ENCODE measurements around the gene ROBO3. TPM values are rescaled to one million over a fixed set of nuclear protein-coding genes. Genes with fewer than 3 reads are reported as not detected.

Gene ROBO3
- total RNA-seq, 6 experiments from 2014 or later = 0.80 to 3.6 (median 1.8) TPM

DNA sequence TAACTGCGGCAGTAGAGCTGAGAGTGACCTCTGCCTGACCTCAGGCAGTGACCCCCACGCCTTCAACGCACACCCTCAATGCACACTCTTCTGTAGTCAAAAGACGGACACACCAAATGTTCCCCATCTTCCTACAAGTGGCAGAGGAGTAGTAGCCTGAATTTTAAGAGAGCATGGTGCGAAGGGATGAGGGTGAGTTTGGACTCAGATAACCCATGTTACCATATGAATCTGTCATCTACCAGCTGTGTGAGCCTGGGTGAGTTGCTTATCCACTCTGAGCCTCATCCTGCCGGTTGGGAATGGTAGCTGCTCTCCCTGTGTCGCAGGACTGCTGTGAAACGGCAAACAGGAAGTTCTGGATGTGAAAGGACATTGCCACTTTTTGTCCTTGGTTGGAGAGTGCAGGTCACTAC is 20.6 kb upstream of the ROBO3 start:
- no peak overlapping the region for H3K4me3 ChIP-seq
- peaks cover 0 to 3% (median under 1%) of the 10 kb centered on the region in 4 donors for H3K4me1 ChIP-seq
- H3K9me3 ChIP-seq = no peaks in the 10 kb centered on the region
- ATAC-seq (no peak), DNase-seq (no peak)
- no peaks in the 10 kb centered on the region for H3K36me3 ChIP-seq
- TF ChIP-seq POLR2A (IDR thresholded peaks at IDR 0.05) (no peak), CTCF (IDR thresholded peaks at IDR 0.05) (no peak)
- peaks cover 6 to 18% of the 10 kb centered on the region in 2 donors for H3K27me3 ChIP-seq
- intact Hi-C loops (cut with DNase I) = loop anchor here in 1 of 2 donors (10.0 kb wide), 1 partner anchor 190 kb away; no protein-coding TSS in a partner anchor
- WGBS (ENCODE audit: insufficient coverage, low coverage, low lambda C conversion rate, missing lambda C conversion rate) = 10% methylated on average over 6 of the region's 8 CpGs
- no peak overlapping the region for H3K27ac ChIP-seq

DNA sequence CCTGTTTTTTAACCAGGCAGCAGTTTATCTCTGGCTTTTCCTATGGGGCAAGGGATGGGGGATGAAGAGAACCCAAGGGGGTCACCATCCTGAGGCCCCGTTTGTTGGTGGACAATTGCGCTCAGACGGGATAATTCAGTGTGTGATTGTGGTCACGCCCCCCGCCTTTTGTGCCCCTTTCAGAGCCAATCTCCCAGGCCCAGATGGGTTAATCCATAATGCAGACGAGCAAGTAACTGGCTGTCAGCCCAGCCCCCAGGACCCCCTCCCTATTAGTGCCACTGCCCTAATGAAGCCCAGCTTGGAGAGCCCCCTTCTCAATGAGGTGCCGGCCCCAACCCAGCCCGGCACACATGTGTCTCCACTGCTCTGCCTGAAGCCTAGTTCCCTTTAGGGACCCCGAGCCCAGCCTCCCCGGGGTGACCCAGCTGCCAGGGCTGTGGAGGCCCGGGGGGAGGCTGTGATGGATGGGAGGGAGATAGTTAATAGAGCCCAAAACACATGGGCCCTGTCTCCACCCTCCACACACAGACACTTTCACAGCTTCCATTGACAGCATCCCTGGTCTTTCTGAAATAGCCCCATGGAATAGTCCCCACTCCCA is 19.1 kb upstream of the ROBO3 start:
- H3K4me3 ChIP-seq = no peak overlapping the region
- peaks cover 2 to 12% of the 10 kb centered on the region in 2 donors for H3K27me3 ChIP-seq
- TF ChIP-seq POLR2A (IDR thresholded peaks at IDR 0.05) (no peak), CTCF (IDR thresholded peaks at IDR 0.05) (no peak)
- ATAC-seq = no peak
- H3K4me1 ChIP-seq = no peaks in the 10 kb centered on the region
- H3K27ac ChIP-seq = no peak overlapping the region
- no peaks in the 10 kb centered on the region for H3K36me3 ChIP-seq
- DNase-seq = no peak
- WGBS (ENCODE audit: insufficient coverage, low coverage, low lambda C conversion rate, missing lambda C conversion rate) = 8% methylated on average over 7 of the region's 11 CpGs
- H3K9me3 ChIP-seq = no peaks in the 10 kb centered on the region
- intact Hi-C loops (cut with DNase I) = loop anchor here in 1 of 2 donors (10.0 kb wide), 1 partner anchor 191 kb away; no protein-coding TSS in a partner anchor

DNA sequence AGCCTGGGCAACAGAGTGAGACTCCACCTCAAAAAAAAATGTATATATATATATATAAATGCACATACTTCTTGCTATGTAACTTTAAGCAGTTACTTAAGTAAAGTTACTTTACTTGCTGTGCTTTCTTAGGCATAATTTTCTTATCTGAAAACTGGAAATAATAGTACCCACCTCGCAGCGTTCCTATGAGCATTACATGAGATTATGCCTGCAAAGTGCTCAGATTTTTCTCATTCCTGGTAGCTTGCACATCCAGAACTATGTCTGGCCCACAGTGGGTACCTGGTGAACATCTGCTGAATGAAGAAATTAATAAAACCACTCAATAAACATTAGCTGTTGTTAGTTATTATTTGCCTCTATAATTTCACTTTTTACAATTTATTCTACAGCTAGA is 6.1 kb upstream of the ROBO3 start:
- Histone ChIP-seq H3K4me1 (peaks cover 0 to 10% (median 3%) of the 10 kb centered on the region in 4 donors), H3K36me3 (no peaks in the 10 kb centered on the region), H3K27me3 (peaks cover 0 to 11% of the 10 kb centered on the region in 2 donors), H3K4me3 (no peak overlapping the region), H3K27ac (no peak overlapping the region), H3K9me3 (no peaks in the 10 kb centered on the region)
- no peak for TF ChIP-seq POLR2A (IDR thresholded peaks at IDR 0.05)
- no peak for TF ChIP-seq CTCF (IDR thresholded peaks at IDR 0.05)
- 52% methylated on average over 2 of the region's 2 CpGs for WGBS (ENCODE audit: insufficient coverage, low coverage, low lambda C conversion rate, missing lambda C conversion rate)
- intact Hi-C loops (cut with DNase I) = no loop called here
- ATAC-seq = no peak
- DNase-seq = no peak

- peaks cover 0 to 21% (median 3%) of the 10 kb centered on the region in 4 donors for H3K4me1 ChIP-seq
- ATAC-seq (no peak), DNase-seq (no peak)
- 8% methylated on average over 2 of the region's 4 CpGs for WGBS (ENCODE audit: insufficient coverage, low coverage, low lambda C conversion rate, missing lambda C conversion rate)
- H3K27ac ChIP-seq = no peak overlapping the region
- H3K9me3 ChIP-seq = no peaks in the 10 kb centered on the region
- TF ChIP-seq CTCF (IDR thresholded peaks at IDR 0.05) = no peak
- no peak for TF ChIP-seq POLR2A (IDR thresholded peaks at IDR 0.05)
- peaks cover 3 to 23% of the 10 kb centered on the region in 2 donors for H3K27me3 ChIP-seq
- intact Hi-C loops (cut with DNase I) = loop anchor here in 1 of 2 donors (10.0 kb wide), 1 partner anchor 217 kb away; no protein-coding TSS in a partner anchor
- H3K36me3 ChIP-seq = no peaks in the 10 kb centered on the region
- no peak overlapping the region for H3K4me3 ChIP-seq
Measured at GRCh38 chr11:124861670-124862069, 3.6 kb upstream of the ROBO3 start.
